NCI-H524 treated with DMSO at 0.1 percent for 48 hours (cell line): ENCODE results near the gene DAB2IP.

Experiments
- DNase-seq: peaks from one replicate; lab custom pipeline; 2025; lab: John Stamatoyannopoulos, UW

DAB2IP gene

GRCh38 chr9:121663591-121663990 is 12.2 kb downstream of the DAB2IP start:
- no peak for DNase-seq

GRCh38 chr9:121666294-121666693 is 14.9 kb downstream of the DAB2IP start:
- no peak for DNase-seq

GRCh38 chr9:121667214-121667613 is 15.8 kb downstream of the DAB2IP start:
- DNase-seq: no peak

- DNase-seq: no peak
These were observed 16.5 kb downstream of the DAB2IP start for GRCh38 chr9:121667890-121668289.

- DNase-seq: no peak
These were observed 19.0 kb downstream of the DAB2IP start for GRCh38 chr9:121670431-121670830.

- no peak for DNase-seq
These were observed 20.2 kb downstream of the DAB2IP start for GRCh38 chr9:121671612-121672155.

- no peak for DNase-seq
These were observed 20.8 kb downstream of the DAB2IP start for GRCh38 chr9:121672213-121672612.

- no peak for DNase-seq
These were observed 21.6 kb downstream of the DAB2IP start for GRCh38 chr9:121672986-121673385.

- DNase-seq: no peak
These were observed 22.1 kb downstream of the DAB2IP start for GRCh38 chr9:121673576-121673975.

GRCh38 chr9:121674017-121674416 is 22.6 kb downstream of the DAB2IP start:
- no peak for DNase-seq

GRCh38 chr9:121674952-121675351 is 23.5 kb downstream of the DAB2IP start:
- no peak for DNase-seq

GRCh38 chr9:121675381-121675780 is 23.9 kb downstream of the DAB2IP start:
- no peak for DNase-seq

GRCh38 chr9:121675969-121676822 is 24.8 kb downstream of the DAB2IP start:
- DNase-seq: no peak

GRCh38 chr9:121676926-121677325 is 25.5 kb downstream of the DAB2IP start:
- DNase-seq: no peak

GRCh38 chr9:121678501-121679022 is 27.1 kb downstream of the DAB2IP start:
- no peak for DNase-seq

GRCh38 chr9:121679901-121680635 is 28.6 kb downstream of the DAB2IP start:
- no peak for DNase-seq

- no peak for DNase-seq
These were observed 30.0 kb downstream of the DAB2IP start for GRCh38 chr9:121681404-121681803.

GRCh38 chr9:121682201-121682600 is 30.8 kb downstream of the DAB2IP start:
- DNase-seq: no peak

- no peak for DNase-seq
These were observed 31.6 kb downstream of the DAB2IP start for GRCh38 chr9:121682926-121683515.

GRCh38 chr9:121683652-121684051 is 32.2 kb downstream of the DAB2IP start:
- DNase-seq: no peak

GRCh38 chr9:121684381-121685145 is 33.1 kb downstream of the DAB2IP start:
- DNase-seq: no peak
